ENCODE measurements around the gene GRIK2. TPM values are rescaled to one million over a fixed set of nuclear protein-coding genes. Genes with fewer than 3 reads are reported as not detected.

GRIK2 gene
- total RNA-seq, 1 donor from 2014 or later, result 0.86 TPM

DNA sequence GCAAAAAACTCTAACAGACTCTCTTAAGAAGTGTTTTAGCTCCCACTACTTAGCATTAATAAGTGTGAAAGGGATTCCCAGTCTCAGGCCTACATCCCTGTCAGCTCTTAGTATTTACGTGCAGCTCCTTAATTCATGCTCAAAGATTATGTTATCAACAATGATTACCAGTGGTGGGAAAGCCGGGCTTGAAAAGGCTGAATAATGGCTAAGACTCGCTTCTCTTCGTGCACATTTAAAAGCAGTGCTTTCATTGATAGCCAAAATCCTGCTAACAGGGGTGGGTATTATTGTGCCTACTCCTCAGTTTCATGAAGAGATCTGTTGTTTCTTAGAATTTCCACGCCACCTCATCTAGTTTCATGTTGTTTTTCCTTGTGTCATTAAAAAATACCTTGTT is 518.8 kb downstream of the GRIK2 start:
- no peak overlapping the region for H3K4me3 ChIP-seq (ENCODE audit: low read depth, low read length)
- TF ChIP-seq, protein P1, sequence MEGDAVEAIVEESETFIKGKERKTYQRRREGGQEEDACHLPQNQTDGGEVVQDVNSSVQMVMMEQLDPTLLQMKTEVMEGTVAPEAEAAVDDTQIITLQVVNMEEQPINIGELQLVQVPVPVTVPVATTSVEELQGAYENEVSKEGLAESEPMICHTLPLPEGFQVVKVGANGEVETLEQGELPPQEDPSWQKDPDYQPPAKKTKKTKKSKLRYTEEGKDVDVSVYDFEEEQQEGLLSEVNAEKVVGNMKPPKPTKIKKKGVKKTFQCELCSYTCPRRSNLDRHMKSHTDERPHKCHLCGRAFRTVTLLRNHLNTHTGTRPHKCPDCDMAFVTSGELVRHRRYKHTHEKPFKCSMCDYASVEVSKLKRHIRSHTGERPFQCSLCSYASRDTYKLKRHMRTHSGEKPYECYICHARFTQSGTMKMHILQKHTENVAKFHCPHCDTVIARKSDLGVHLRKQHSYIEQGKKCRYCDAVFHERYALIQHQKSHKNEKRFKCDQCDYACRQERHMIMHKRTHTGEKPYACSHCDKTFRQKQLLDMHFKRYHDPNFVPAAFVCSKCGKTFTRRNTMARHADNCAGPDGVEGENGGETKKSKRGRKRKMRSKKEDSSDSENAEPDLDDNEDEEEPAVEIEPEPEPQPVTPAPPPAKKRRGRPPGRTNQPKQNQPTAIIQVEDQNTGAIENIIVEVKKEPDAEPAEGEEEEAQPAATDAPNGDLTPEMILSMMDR (conservative IDR thresholded peaks at IDR 0.05; ENCODE audit: low read depth, low read length), result no peak
- no peak for DNase-seq (ENCODE audit: low read depth)

DNA sequence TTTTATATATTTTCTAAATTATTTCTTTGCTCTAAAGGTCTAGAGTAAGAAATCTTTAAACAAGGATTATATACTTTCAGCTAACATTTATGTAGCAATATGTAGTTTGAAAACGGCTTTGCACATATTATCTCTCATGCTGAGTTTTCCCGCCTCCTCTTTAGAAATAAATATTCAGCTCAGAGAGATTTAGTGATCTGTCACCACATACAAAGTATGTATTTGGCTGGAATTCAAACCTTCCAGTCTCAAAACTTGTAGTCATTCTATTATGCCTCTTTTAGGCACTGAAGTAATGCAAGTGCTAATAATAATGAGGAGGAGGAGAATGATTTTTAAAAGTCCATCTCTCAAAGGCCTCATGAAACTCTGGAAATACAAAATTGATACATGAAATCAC is 525.0 kb downstream of the GRIK2 start:
- TF ChIP-seq, protein P1 (conservative IDR thresholded peaks at IDR 0.05; ENCODE audit: low read depth, low read length), result no peak
- DNase-seq (ENCODE audit: low read depth), result no peak
- H3K4me3 ChIP-seq (ENCODE audit: low read depth, low read length), result no peak overlapping the region

DNA sequence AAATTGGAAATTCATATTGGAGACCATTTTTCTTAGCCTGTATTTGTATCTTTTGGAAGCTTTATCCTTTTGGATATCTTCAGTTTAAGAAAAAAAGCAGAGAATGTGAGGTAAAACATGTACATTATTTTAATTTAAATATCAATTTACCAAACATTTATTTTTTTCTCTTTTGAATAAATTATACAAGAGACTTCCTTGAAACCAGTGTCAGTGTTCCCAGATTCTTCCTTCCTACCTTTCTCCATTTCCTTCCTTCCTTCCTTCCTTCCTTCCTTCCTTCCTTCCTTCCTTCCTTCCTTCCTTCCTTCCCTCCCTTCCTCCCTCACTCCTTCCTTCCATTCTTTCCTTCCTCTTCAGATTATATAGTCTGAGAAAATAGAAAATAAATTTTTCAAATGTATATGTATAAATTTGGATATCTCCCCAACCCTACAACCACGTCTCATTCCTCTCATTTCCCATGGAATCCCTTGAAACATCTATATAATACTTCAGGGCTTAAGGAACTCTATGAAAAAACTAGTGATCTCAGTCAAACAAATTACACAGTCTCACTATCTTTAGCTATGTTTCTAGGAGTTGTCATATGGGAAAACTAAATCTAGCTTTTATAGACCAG is 528.4 kb downstream of the GRIK2 start:
- no peak for DNase-seq (ENCODE audit: low read depth)
- no peak overlapping the region for H3K4me3 ChIP-seq (ENCODE audit: low read depth, low read length)
- TF ChIP-seq, protein P1 (conservative IDR thresholded peaks at IDR 0.05; ENCODE audit: low read depth, low read length), result no peak

DNA sequence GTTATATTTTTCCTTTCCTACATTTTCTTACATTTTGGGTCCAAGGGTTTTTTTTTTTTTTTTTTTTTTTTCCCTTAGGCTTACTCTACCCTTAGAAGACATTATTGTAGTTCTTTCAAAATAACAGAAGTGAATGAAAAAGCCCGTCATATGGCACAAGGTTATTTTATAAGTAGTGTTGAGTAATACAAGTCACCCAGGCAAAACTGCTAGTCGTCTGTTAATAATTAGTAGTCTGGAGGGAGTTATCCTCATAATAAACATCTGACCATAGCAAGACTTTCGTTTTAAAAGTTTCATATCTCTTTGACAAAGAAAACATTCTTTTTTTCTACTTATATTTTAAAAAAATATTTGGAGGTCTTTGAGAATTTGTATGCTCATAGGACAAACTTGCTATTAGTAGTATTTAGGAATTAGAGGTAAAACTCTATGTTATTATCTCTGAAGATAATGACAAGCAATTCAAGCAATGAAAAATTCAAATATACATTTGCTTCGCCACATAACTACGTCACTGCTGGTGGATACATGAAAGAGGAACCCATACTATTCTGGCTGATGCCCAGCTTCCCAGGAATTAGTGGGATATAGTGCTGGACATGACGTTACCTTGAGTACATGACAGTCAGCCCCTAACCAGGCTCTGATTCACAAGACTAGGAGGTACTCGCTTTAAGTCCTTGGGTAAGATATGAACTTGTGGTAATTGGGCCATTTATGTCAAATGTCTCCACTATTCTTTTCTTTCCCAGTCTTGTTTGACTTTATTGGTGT is 532.8 kb downstream of the GRIK2 start:
- no peak overlapping the region for H3K4me3 ChIP-seq (ENCODE audit: low read depth, low read length)
- TF ChIP-seq, protein P1 (conservative IDR thresholded peaks at IDR 0.05; ENCODE audit: low read depth, low read length), result no peak
- peak; percentile 18 for DNase-seq (ENCODE audit: low read depth)

DNA sequence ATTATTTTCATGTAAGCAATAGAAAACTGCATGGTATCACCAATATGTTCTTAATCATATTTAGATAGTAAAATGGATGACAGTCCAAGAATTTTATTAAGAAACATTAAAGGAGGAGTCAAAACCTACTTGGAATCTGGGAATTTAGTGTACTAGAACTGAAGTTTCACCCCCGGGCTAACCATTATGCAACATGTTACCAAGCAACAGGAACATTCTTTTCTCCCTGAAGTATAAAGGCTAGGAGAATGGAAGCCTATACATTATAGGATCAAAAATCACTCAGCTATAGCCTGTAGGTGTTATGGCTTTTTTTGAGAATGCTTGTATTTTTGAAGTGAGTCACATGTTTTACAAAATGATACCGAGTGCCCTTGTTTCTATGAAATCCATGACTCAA is 538.3 kb downstream of the GRIK2 start:
- no peak for DNase-seq (ENCODE audit: low read depth)
- no peak overlapping the region for H3K4me3 ChIP-seq (ENCODE audit: low read depth, low read length)
- TF ChIP-seq, protein P1 (conservative IDR thresholded peaks at IDR 0.05; ENCODE audit: low read depth, low read length), result no peak

DNA sequence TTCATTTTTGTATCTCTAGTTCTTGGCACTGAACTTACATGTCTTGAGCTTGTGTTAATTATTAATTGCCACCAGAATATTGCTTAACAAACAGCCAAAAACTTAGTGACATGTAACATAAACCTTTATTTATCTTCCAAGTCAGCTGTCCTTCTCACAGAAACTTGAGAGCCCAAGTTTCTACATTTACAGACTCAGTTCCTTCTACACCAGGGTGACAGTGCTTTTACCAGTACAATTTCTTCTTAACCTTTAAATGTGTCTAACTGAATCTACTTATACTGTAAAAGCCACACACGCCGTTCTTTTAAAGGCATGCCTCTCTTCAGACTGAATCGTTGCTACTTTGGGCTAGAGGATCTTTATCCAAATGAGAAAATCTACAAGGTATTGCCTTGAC is 539.2 kb downstream of the GRIK2 start:
- no peak overlapping the region for H3K4me3 ChIP-seq (ENCODE audit: low read depth, low read length)
- DNase-seq (ENCODE audit: low read depth), result no peak
- TF ChIP-seq, protein P1 (conservative IDR thresholded peaks at IDR 0.05; ENCODE audit: low read depth, low read length), result no peak

Data from epithelial cell of proximal tubule (primary cell).